ENCODE measurements around the gene PLD4.

DNA sequence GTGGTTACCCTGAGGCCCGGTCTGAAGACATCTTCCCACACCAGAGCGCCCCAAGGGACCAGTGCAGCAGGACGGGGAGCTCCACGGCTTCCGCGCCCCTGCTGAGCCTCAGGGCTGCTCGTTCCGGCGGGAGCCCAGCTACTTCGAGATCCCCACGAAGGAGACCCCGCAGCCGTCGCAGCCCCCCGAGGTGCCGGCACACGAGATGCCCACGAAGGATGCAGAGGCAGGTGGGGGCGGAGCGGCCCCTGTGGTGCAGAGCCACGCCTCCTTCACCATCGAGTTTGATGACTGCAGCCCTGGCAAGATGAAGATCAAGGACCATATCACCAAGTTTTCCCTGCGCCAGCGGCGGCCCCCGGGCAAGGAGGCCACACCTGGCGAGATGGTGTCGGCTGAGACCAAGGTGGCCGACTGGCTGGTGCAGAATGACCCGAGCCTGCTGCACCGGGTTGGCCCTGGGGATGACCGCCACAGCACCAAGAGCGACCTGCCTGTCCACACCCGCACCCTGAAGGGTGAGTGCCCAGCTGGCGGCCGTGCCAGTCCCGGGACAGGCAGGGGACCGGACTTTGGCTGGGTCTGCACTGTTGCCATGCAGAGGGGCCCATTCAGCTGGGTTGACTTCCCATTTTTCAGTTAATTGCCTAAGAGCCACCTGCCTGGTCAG, 41.6 kb upstream of the PLD4 start:
- TF ChIP-seq EP300 (IDR thresholded peaks at IDR 0.05) (no peak), POLR2A (IDR thresholded peaks at IDR 0.05) (no peak)
- TF ChIP-seq, protein P1, sequence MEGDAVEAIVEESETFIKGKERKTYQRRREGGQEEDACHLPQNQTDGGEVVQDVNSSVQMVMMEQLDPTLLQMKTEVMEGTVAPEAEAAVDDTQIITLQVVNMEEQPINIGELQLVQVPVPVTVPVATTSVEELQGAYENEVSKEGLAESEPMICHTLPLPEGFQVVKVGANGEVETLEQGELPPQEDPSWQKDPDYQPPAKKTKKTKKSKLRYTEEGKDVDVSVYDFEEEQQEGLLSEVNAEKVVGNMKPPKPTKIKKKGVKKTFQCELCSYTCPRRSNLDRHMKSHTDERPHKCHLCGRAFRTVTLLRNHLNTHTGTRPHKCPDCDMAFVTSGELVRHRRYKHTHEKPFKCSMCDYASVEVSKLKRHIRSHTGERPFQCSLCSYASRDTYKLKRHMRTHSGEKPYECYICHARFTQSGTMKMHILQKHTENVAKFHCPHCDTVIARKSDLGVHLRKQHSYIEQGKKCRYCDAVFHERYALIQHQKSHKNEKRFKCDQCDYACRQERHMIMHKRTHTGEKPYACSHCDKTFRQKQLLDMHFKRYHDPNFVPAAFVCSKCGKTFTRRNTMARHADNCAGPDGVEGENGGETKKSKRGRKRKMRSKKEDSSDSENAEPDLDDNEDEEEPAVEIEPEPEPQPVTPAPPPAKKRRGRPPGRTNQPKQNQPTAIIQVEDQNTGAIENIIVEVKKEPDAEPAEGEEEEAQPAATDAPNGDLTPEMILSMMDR (IDR thresholded peaks at IDR 0.05), result no peak
